Karpas-422 (cell line): ENCODE measurements around the gene ZDHHC4. TPM values are rescaled to one million over a fixed set of nuclear protein-coding genes. Genes with fewer than 3 reads are reported as not detected.
"Not testable (repeated sequence)": the region's sequence is repeated elsewhere in the genome, so short reads cannot be mapped to it uniquely, and the experiment has no call there.

Experiments used
- DNase-seq: peaks from one replicate; pipeline ENCODE4 v3.0.0-alpha.2; 2015
- H2AFZ ChIP-seq: fragments of 200-600 bp; sonication (generic); 2 replicates; pipeline ENCODE4 v1.6.1; 2014; ENCODE audit warnings: antibody characterized with exemption, low read length, mixed read lengths
- H3K27ac ChIP-seq: fragments of 200-600 bp; sonication (generic); 2 replicates; pipeline ENCODE4 v1.5.1; 2014; ENCODE audit warnings: mild to moderate bottlenecking, low read length, moderate library complexity
- H3K27me3 ChIP-seq: fragments of 200-600 bp; sonication (generic); 2 replicates; pipeline ENCODE4 v1.6.1; 2014; ENCODE audit warnings: low read length, mixed read lengths
- H3K36me3 ChIP-seq: fragments of 200-600 bp; sonication (generic); 2 replicates; pipeline ENCODE4 v1.6.1; 2014; ENCODE audit warnings: low read length, mixed read lengths; ENCODE audit not compliant: insufficient read depth
- H3K4me1 ChIP-seq: fragments of 200-600 bp; sonication (generic); 2 replicates; pipeline ENCODE4 v1.6.1; 2014; ENCODE audit warnings: mild to moderate bottlenecking, low read length, mixed read lengths
- H3K4me2 ChIP-seq: fragments of 200-600 bp; sonication (generic); 2 replicates; pipeline ENCODE4 v1.6.1; 2014; ENCODE audit warnings: low read length, low read depth, mild to moderate bottlenecking; ENCODE audit not compliant: poor library complexity, severe bottlenecking
- H3K4me3 ChIP-seq: fragments of 200-600 bp; sonication (generic); 2 replicates; pipeline ENCODE4 v1.5.1; 2014; ENCODE audit warnings: mild to moderate bottlenecking, antibody characterized with exemption, low read length, mixed read lengths
- H3K79me2 ChIP-seq: fragments of 200-600 bp; sonication (generic); 2 replicates; pipeline ENCODE4 v1.6.1; 2014; ENCODE audit warnings: mild to moderate bottlenecking, low read length, mixed read lengths
- H3K9ac ChIP-seq: fragments of 200-600 bp; sonication (generic); 2 replicates; pipeline ENCODE4 v1.6.0; 2014; ENCODE audit warnings: low read length
- H3K9me2 ChIP-seq: fragments of 200-600 bp; sonication (generic), shearing (Covaris generic); replicated peaks from 2 replicates; pipeline ENCODE4 v1.6.0; 2014; ENCODE audit warnings: mild to moderate bottlenecking, low read length, moderate library complexity; ENCODE audit not compliant: insufficient read depth
- H3K9me3 ChIP-seq: fragments of 300-700, 200-600 bp; sonication (generic); 2 replicates; pipeline ENCODE4 v1.6.1; 2014; ENCODE audit warnings: low read length, mixed read lengths
- H4K20me1 ChIP-seq: fragments of 200-600 bp; sonication (generic); 2 replicates; pipeline ENCODE4 v1.6.1; 2014; ENCODE audit warnings: mild to moderate bottlenecking, antibody characterized with exemption, low read length, low read depth; ENCODE audit not compliant: insufficient read depth
- total RNA-seq: library from RNA; depleted of rRNA; stranded (reverse); fragments of >200 nt; shearing (Covaris generic); gene quantifications from 2 replicates; pipeline ENCODE4 v1.2.3, GENCODE V29; 2014; ENCODE audit warnings: low replicate concordance

The ZDHHC4 gene
- total RNA-seq, 1 experiment from 2014 or later: 66.1 TPM

GRCh38 chr7:6571160-6571779, 6.0 kb upstream of the ZDHHC4 start:
- no peaks in the 10 kb centered on the region for H3K9me2 ChIP-seq
- no peak overlapping the region for H3K4me2 ChIP-seq
- H3K4me1 ChIP-seq: peaks cover 13% of the 10 kb centered on the region
- no peak overlapping the region for H2AFZ ChIP-seq
- no peaks in the 10 kb centered on the region for H3K9me3 ChIP-seq
- H3K36me3 ChIP-seq: no peaks in the 10 kb centered on the region
- no peak for DNase-seq
- no peaks in the 10 kb centered on the region for H3K27me3 ChIP-seq
- H3K9ac ChIP-seq: no peak overlapping the region
- H3K4me3 ChIP-seq: no peak overlapping the region
- no peaks in the 10 kb centered on the region for H3K79me2 ChIP-seq
- no peak overlapping the region for H3K27ac ChIP-seq
- H4K20me1 ChIP-seq: no peaks in the 10 kb centered on the region

- Histone ChIP-seq H3K4me1 (peaks cover 25% of the 10 kb centered on the region), H2AFZ (no peak overlapping the region), H3K4me3 (peak overlapping the region; percentile 84; the same call in 1 of the 2 replicates), H3K9me2 (no peaks in the 10 kb centered on the region), H3K27me3 (no peaks in the 10 kb centered on the region), H3K27ac (no peak overlapping the region), H3K4me2 (peak overlapping the region; percentile 91), H3K79me2 (peaks cover 19% of the 10 kb centered on the region), H3K9me3 (no peaks in the 10 kb centered on the region), H4K20me1 (no peaks in the 10 kb centered on the region), H3K36me3 (no peaks in the 10 kb centered on the region), H3K9ac (peak overlapping the region; percentile 84; the same call in 1 of the 2 replicates)
- DNase-seq: no peak
Measured at GRCh38 chr7:6575281-6576023, 1.8 kb upstream of the ZDHHC4 start.

GRCh38 chr7:6576024-6576866, 1.0 kb upstream of the ZDHHC4 start:
- Histone ChIP-seq H3K9me3 (no peaks in the 10 kb centered on the region), H3K4me2 (peak overlapping the region; percentile 91), H3K9me2 (no peaks in the 10 kb centered on the region), H3K27ac (no peak overlapping the region), H3K4me3 (peak overlapping the region; percentile 84), H3K4me1 (peaks cover 30% of the 10 kb centered on the region), H2AFZ (no peak overlapping the region), H3K36me3 (peaks cover 1% of the 10 kb centered on the region; the same call in 1 of the 2 replicates), H3K27me3 (no peaks in the 10 kb centered on the region), H3K9ac (peak overlapping the region; percentile 84), H3K79me2 (peaks cover 19% of the 10 kb centered on the region), H4K20me1 (no peaks in the 10 kb centered on the region)
- DNase-seq: peak; percentile 50

- H3K4me1 ChIP-seq: peaks cover 32% of the 10 kb centered on the region
- not testable (repeated sequence) for H2AFZ ChIP-seq, H3K27me3 ChIP-seq, H3K27ac ChIP-seq, H3K36me3 ChIP-seq, H4K20me1 ChIP-seq, H3K9me2 ChIP-seq, H3K9me3 ChIP-seq
- peak overlapping the region; percentile 84 for H3K9ac ChIP-seq
- peaks cover 19% of the 10 kb centered on the region for H3K79me2 ChIP-seq
- DNase-seq: peak; percentile 63
- H3K4me3 ChIP-seq: peak overlapping the region; percentile 85
- H3K4me2 ChIP-seq: peak overlapping the region; percentile 91
Measured at GRCh38 chr7:6576867-6577368, 336 bp upstream of the ZDHHC4 start.

- no peaks in the 10 kb centered on the region for H3K27me3 ChIP-seq
- peak overlapping the region; percentile 85 for H3K4me3 ChIP-seq
- peaks cover 19% of the 10 kb centered on the region for H3K79me2 ChIP-seq
- DNase-seq: no peak
- peaks cover 17% of the 10 kb centered on the region; the same call in 1 of the 2 replicates for H3K36me3 ChIP-seq
- no peak overlapping the region for H3K27ac ChIP-seq
- H3K9me2 ChIP-seq: no peaks in the 10 kb centered on the region
- peak overlapping the region; percentile 85 for H3K4me2 ChIP-seq
- no peak overlapping the region for H2AFZ ChIP-seq
- peak overlapping the region; percentile 93 for H3K9ac ChIP-seq
- H4K20me1 ChIP-seq: no peaks in the 10 kb centered on the region
- no peaks in the 10 kb centered on the region for H3K9me3 ChIP-seq
- H3K4me1 ChIP-seq: peaks cover 32% of the 10 kb centered on the region
Measured at GRCh38 chr7:6578114-6579084, 1.1 kb downstream of the ZDHHC4 start.

- Histone ChIP-seq H3K36me3 (peaks cover 19% of the 10 kb centered on the region; the same call in 1 of the 2 replicates), H3K4me3 (no peak overlapping the region), H3K9me3 (no peaks in the 10 kb centered on the region), H3K9me2 (no peaks in the 10 kb centered on the region), H3K27ac (no peak overlapping the region), H3K79me2 (peaks cover 19% of the 10 kb centered on the region), H3K4me1 (peaks cover 32% of the 10 kb centered on the region), H3K9ac (no peak overlapping the region), H3K27me3 (no peaks in the 10 kb centered on the region), H3K4me2 (no peak overlapping the region), H2AFZ (no peak overlapping the region), H4K20me1 (no peaks in the 10 kb centered on the region)
- peak; percentile 44 for DNase-seq
Measured at GRCh38 chr7:6579446-6579845, 2.2 kb downstream of the ZDHHC4 start.

- H2AFZ ChIP-seq, H3K9ac ChIP-seq, H3K9me2 ChIP-seq, H3K27me3 ChIP-seq, H3K9me3 ChIP-seq, H4K20me1 ChIP-seq, DNase-seq, H3K4me2 ChIP-seq, H3K79me2 ChIP-seq, H3K4me3 ChIP-seq, H3K27ac ChIP-seq: not testable (repeated sequence)
- peaks cover 16% of the 10 kb centered on the region for H3K4me1 ChIP-seq
- H3K36me3 ChIP-seq: peaks cover 31% of the 10 kb centered on the region; the same call in 1 of the 2 replicates
Measured at GRCh38 chr7:6585746-6586432, 8.6 kb downstream of the ZDHHC4 start.
